Stimulated activated naive CD4-positive, alpha-beta T cell (primary cell): ENCODE measurements around the gene FKBP2.
A peak's percentile ranks its signal among the peaks of the same experiment; 100 is the strongest.

Experiments
- DNase-seq, 6 experiments: peaks; one replicate each; lab custom pipeline; 2025; lab: John Stamatoyannopoulos, UW

FKBP2 gene

GRCh38 chr11:64264371-64264852 is 23.5 kb downstream of the FKBP2 start:
- DNase-seq: no peak

DNA sequence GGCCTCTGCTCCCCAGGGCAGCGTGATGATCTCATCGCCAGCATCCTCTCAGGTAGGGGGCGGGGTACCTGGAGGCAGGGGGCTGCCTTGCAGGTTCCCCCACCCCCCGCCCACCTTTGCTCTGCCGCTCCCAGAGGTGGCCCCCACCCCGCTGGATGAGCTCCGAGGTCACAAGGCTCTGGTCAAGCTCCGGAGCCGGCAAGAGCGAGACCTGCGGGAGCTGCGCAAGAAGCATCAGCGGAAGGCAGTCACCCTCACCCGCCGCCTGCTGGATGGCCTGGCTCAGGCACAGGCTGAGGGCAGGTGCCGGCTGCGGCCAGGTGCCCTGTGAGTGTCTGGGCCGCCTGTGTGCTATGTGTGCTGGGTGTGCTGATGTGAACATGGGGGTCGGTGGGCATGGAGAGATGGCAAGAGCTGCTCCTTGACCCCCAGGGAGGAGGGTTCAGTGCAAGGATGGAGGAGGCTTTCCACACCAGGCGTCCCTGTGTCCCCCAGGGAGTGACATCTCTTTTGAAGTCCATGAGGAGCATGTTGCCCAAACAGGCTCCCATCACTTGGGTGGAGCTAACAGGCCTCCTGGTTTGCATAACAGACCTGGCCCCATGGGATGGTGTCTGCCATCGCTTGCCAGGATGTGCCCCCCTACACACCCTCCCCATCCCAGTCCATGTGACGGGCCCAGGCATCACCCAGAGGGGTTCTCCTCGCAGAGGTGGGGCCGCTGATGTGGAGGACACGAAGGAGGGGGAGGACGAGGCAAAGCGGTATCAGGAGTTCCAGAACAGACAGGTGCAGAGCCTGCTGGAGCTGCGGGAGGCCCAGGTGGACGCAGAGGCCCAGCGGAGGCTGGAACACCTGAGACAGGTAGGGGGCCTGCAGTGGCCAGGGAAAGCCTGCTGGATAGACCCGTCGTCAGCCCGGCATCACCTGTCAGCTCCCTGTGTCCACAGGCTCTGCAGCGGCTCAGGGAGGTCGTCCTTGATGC is 24.6 kb downstream of the FKBP2 start:
- no peak for DNase-seq

DNA sequence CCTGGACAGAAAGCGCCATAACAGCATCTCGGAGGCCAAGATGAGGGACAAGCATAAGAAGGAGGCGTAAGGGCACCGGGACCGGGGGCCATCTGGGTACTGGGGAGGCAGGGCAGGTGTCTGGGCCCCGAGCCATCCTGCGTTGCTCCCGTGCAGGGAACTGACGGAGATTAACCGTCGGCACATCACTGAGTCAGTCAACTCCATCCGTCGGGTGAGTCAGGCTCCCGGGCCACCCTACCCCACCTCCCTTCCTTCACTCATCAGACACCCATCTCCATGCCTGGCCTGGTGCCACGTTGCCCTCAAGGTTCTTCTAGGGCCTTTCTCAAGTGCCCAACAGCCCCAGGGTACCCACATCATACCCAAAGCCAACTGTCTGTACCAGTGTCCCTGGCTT is 25.4 kb downstream of the FKBP2 start:
- DNase-seq: no peak

DNA sequence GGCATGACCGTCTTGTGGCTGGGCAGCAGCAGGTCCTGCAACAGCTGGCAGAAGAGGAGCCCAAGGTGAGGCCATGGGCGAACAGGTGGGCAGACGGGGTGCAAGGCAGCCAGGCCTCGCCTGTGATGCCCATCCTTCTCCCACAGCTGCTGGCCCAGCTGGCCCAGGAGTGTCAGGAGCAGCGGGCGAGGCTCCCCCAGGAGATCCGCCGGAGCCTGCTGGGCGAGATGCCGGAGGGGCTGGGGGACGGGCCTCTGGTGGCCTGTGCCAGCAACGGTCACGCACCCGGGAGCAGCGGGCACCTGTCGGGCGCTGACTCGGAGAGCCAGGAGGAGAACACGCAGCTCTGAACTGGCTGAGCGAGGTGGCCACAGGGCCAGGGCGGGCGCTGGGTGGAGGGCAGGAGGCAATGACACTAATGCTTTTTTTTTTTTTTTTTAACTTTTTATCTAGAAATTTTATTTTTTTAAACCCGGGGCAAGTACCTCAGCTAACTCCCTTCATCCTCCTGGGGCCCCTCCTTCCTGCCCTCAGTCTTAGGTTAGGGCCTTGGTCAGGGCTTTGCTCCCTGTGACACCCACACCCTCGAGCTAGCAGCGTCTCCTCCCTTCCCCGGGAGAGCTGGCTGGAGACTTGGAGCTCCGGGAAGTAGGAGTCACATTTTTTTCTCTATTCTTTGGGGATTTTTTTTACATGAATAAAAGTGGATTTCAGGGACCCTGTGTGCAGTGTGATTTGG is 26.5 kb downstream of the FKBP2 start:
- no peak for DNase-seq

- DNase-seq: no peak
Measured at GRCh38 chr11:64268025-64268892, 27.4 kb downstream of the FKBP2 start.

GRCh38 chr11:64268893-64269539 is 28.1 kb downstream of the FKBP2 start:
- DNase-seq: peak in 2 of 6 experiments; percentile 50 to 51

DNA sequence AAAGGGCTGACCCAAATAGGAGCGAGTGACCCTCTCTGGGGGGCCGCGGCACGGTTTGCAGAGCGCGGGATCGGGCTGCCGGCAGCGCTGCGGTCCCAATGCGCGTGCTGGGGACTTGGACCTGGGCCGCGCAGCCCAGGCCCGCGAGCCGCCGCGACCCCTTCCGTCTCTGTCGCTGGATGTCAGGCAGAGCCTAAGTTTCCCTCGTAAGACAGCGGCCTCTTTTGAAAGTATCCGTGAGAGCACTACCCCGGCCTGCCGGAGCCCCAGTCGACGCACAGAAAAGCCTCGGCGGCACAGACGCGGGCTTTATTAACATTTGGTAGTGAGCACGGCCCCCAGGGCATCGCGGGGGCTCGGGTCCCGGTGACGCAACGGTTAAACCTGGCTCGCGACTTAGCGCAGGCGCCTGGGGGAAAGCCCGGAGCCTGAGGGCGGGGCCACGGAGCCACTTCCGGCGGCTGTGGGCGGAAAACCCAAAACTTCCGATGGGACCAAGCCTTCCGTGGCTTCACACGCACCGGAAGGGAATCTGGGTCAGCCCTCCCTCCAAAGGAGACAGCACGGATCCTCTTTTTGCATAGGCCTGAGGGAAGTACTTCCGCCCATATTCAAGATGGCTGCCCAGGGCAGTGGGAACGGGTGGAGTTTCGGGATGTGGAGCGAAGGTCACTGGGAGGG is 28.8 kb downstream of the FKBP2 start:
- DNase-seq: peak; percentile 95 to 98 (median 96)

DNA sequence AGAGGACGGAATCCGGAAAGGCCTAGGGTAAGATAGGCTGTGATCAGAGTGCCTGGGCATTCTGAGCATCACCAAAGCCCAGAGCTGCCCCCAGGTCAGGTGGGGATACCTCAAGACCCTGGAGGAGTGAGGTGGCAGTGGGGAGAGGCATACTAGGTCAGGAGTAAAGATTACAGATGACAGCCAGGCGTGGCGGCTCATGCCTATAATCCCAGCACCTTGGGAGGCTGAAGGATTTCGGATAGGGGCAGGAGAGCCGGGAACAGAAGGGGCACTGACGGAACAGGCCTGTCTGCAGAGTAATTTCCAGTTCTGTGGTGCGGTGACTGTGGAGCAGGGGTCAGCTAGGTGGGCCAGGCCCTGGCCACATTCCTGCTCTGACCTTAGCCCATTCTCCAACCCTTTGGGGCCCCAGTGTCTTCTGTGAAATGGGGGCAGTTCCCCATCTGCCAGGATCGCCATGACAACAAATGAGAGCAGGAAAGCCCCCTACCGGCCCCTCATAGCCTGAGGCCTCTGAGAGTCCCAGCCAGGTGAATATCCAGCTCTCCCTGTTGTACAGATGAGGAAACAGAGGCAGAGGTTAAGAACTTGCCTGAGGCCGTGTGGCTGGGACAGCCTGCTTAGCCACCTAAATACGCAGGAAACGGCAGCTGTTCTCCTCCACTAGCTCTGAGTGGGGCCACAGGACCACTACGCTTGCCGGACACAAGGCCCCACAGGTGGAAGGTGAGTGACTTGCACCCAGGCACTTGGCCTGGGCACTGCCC is 34.3 kb downstream of the FKBP2 start:
- no peak for DNase-seq

DNA sequence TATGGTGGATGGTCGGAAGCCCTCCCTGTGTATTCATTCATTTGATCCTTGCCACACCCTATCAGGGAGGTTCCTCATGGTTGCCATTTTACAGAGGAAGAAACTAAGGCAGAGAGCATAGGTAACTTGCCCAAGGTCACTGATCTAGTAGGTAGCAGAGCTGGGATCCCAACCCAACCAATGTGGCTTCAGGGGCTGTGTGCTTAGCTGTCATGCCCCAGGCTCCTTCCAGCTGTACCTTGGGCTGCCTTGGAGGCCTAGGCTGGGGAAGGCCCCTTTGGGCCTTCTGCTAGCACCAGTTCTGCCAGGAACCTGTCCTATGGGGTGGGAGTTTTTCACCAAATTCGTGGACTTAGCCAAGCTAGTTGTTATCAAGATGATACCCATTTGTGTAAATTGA is 34.9 kb downstream of the FKBP2 start:
- no peak for DNase-seq

DNA sequence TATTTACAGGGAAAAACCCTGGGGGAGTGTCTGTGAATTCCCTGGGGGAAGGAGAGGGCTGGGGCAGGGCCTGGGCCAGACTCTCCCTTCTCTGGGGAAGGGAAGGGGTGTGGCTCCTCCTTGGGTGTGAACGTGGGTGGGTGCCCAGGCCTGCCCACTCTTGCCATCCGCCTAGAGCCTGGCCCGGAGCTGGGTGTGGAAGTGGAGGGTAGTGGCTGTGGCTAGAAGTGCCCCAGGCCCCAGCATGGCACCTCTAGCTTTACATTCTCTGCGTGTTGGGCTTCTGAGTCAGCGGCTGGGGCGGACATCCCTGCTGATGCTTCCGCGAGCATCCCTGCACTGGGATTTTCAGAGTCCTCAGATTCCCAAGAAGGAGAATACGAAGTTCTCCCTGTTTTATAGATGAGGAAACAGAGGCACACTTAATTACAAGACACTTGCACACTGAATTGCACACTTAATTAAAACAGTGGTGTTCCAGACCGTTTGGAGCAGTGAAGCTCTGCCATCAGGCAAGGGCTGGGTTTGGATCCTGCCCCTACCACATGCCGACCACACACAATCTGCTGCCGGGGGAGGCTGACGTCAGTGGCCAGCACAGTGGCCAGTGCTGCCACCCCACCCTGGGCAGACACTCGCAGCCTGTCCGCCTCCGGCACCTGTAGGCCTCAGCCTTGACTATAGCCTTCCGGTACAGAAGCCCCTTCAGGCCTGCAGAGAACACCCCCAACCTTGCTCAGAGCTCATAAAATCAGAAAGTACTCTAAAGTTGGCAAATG is 35.9 kb downstream of the FKBP2 start:
- no peak for DNase-seq

- DNase-seq: no peak
Measured at GRCh38 chr11:64278576-64279190, 37.8 kb downstream of the FKBP2 start.

DNA sequence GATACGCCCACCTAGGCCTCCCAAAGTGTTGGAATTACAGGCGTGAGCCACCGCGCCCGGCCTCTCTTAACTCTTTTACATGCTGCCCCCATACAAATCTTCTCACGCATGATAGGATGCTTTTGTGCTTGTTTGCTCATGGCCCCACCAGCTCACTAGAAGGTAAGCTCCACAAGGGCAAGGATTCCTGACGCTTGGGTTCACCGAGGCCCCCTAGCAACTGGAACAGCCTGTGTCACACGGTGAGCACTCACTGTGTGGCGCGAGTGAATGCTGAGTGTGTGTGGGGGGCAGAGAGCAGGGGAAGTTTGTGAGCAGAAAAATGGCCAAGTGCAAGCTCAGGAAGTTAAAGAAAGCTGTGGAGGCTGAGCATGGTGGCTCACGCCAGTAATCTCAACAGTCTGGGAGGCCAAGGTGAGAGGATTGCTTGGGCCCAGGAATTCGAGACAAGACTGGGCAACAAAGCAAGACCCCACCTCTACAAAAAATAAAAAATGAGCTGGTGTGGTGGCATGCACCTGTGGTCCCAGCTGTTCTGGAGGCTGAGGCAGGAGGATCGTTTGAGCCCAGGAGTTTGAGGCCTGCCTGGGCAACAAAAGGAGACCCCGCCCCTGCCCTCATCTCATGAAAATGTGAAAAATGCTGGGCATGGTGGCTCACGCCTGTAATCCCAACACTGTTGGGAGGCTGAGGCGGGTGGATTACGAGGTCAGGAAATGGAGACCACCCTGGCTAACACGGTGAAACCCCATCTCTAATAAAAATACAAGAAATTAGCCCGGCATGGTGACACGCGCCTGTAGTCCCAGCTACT is 41.3 kb downstream of the FKBP2 start:
- no peak for DNase-seq

GRCh38 chr11:64283092-64283491 is 42.2 kb downstream of the FKBP2 start:
- DNase-seq: no peak

DNA sequence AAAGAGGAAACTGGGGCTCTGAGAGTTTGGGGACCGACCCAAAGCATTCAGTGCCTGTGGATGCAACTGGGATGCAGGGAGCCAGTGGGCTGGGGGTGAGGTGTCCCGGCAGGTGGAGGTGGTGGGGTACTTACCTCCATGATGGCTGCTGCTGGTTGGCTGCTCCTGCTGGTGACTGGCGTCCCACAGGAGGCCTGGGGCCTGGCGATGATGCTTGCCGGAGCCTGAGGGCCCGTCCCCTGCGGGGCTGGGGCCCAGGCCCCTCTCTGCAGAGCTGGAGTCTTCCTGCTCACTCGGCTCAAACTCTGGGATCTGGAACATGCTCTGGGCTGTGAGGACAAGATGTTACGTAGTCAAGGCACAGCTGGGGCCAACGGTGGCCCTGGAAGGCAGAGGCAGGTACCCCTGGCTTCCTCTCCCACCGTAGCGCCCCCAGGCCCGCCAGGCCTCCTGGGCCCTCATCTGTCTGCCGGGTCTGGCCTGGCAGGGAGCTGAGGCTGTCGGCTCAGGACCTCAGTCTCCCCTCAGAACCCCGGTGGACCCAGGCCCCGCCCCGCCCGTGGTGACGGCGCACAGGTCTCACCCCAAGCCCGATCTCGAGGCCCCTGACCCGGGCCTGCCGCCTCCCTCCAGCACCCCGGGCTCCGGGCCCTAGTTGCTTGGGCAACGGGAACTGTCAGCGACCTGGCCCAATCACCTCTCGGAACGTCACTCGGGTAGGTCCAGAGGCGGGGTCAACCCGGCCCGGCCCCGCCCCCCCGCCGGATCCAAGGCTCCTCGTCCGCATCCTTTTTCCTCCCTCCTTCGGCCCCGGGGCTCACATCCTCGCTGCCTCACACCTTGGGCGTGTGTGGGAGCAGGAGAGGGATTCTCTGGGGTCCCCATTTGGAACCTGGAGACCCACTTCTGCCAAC is 43.4 kb downstream of the FKBP2 start, which contains the start of gene BAD:
Gene BAD (minus strand): TSS at position 618 of the 914 bp plus-strand sequence. CDS start 297 bp downstream, at position 321.
- peak; percentile 80 to 92 (median 90) for DNase-seq

DNA sequence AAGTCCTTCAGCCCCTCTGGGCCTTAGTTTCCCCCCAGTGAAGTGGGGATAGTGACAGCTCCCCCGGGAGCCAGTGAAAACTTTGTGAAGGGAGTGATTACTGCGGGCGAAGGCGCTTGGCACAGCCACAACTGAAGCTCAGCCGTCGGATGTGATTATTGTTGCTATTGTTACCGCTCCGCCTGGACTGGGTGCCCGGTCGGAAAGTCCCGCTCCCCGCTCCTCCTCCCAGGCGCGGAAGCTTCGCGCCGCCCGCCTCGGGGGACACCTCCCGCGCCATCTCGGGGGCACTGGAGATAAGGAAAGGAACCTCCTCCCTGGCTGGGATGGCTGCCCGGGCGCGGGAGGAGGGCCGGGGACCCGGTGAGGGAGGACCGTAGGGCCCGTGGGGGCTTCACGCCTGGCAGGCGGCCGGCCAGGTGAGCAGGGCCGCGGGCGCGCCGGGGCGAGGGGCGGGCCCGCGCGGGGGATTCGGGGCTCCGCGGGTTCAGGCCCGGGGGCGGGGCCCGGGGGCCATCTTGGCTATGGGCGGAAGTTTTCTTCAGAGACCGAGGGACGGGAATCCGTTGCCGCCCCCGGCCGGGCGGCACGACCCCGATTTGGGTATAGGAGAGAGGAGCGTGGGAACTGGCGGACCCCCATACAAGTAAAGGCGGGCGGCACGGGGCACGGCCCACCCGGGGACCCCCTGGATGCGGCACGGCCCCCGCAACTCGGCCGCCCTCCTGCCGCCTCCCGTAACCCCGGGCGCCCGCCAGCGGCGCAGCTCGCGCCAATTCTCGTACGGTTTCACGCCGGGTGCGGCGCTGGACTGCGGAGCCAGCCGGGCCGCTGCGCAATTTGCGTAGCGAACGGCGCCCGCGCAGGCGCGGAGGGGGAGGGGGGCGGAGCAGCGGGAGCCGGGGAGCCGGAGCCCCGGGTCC is 44.3 kb downstream of the FKBP2 start, which contains the start of gene GPR137:
Gene GPR137 (plus strand): TSS at position 887 of the 923 bp plus-strand sequence. CDS start 677 bp downstream, outside the sequence.
- DNase-seq: peak; percentile 83 to 99 (median 92)
